Activated CD8-positive, alpha-beta memory T cell treated with anti-CD3 and anti-CD28 coated beads, Interleukin-2, amount 50 U/mL, for 24 hours (primary cell): ENCODE measurements around the gene CCNF.
"Not testable (repeated sequence)": the region's sequence is repeated elsewhere in the genome, so short reads cannot be mapped to it uniquely, and the experiment has no call there.

Source experiments
- DNase-seq: peaks from one replicate; pipeline ENCODE4 v3.0.0-alpha.2; 2020; ENCODE audit errors: extremely low read depth

The CCNF gene, protein sequence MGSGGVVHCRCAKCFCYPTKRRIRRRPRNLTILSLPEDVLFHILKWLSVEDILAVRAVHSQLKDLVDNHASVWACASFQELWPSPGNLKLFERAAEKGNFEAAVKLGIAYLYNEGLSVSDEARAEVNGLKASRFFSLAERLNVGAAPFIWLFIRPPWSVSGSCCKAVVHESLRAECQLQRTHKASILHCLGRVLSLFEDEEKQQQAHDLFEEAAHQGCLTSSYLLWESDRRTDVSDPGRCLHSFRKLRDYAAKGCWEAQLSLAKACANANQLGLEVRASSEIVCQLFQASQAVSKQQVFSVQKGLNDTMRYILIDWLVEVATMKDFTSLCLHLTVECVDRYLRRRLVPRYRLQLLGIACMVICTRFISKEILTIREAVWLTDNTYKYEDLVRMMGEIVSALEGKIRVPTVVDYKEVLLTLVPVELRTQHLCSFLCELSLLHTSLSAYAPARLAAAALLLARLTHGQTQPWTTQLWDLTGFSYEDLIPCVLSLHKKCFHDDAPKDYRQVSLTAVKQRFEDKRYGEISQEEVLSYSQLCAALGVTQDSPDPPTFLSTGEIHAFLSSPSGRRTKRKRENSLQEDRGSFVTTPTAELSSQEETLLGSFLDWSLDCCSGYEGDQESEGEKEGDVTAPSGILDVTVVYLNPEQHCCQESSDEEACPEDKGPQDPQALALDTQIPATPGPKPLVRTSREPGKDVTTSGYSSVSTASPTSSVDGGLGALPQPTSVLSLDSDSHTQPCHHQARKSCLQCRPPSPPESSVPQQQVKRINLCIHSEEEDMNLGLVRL

DNA sequence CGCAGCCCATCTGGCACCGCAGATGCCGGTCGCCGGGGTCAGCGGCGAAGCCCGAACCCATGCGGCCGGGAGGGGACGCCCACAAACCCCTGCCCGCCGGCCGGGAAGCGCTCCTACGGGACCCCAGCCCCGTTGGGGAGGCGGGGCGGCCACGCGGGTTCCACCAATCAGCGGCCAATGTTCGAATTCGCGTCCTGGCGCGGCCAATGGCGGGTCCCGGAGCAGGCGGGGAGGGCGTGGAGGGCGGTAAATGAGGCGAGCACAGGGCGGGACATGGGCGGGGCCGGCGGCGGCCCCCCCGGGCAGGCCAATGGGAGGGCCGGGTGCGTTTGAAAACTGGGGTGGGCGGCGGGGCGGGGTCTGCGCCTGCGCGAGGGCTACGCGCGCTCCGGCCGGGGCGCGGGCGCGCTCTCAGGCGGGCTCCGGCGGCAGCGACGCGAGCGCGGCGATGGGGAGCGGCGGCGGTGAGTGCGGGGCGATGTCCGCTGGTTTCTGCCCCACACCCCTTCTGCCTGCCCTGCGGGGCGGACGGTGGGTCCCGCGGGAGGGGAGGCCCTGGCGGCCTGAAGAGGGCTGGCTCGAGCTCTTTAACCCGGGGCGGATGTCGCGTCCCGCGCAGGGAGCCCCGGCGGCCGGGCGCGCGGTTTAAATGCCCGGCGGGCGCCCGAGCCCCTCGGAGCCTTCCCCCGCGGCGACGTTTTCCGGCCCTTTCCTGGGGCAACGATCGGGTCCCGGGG is at the start of gene CCNF:
Gene CCNF, plus strand, starts transcription at position 414 of the 737 bp plus-strand sequence. Its CDS starts 35 bp downstream, at position 449.
- DNase-seq = peak; percentile 90

DNA sequence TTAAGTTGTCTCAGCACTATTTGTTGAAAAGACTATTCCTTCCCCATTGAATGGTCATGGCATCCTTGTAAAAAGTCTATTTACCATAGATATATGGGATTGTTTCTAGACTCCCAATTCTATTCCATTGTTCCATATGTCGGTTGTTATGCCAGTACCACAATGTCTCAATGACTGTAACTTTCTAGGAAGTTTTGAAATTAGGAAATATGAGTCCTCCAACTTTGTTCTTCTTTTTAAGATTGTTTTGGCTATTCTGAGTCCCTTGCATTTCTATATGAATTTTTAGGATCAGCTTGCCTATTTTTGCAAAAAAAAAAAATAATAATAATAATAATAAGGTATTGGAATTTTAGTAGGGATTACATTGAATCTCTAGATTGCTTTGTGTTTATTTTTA is 45.7 kb upstream of the CCNF start:
- DNase-seq = no peak

DNA sequence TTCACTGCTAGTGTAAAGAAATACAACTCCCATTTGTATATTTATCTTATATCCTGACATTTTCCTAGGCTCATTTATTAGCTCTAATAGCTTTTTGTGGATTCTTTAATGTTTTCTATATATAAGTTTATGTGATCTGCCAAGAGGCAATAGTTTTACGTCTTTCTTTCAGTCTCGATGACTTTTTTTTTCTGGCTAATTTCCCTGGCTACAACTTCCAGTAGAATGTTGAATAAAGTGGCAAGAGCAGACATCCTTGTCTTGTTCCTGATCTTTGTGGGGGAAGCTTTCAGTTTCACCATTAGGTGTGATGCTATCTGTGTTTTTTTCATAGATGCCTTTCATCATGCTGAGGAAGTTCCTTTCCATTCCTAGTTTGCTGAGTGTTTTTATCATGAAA is 44.8 kb upstream of the CCNF start:
- DNase-seq = no peak

DNA sequence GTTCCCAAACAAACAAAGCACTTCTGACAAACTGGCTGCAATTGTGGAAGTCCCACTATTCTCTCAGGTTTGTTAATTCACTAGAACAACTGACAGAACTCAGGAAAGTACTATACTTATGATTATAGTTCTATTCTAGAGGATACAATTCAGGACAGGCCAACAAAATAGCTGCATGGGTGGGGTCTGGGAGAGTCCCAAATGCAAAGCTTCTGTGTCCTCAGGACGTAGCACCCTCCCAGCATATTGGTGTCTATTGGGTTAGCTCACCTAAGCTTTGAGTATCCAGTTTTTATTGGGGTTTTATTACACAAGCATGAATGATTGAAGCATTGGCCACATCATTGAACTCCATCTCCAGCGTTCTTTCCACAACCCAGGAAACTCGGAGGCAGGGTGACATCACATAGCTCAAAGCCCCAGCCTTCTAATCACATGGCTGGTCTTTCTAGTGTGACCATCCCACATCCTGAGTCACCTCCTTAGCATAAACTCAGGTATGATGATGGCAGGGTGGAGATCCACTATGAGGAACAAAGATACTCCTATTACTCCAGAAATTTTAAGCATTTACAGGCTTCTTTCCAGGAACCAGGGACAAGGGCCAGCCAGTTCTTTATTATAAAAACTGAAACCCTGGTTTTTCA is 43.9 kb upstream of the CCNF start:
- DNase-seq = no peak

DNA sequence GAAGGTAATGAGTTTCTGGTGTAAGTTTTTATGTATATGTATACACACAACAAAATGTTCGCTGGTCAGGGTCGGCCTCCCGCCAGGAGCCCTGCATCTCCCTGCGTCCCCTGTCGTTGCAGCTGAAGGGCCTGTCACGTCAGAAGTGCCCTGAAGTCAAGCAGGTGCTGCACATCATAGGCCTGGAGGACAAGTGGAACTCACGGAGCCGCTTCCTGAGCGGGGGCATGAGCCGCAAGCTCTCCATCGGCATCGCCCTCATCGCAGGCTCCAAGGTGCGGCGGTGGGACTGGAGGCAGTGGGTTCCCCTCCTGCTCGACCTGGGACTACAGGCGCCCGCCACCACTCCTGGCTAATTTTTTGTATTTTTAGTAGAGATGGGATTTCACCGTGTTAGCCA is 43.3 kb upstream of the CCNF start:
- DNase-seq = not testable (repeated sequence)

DNA sequence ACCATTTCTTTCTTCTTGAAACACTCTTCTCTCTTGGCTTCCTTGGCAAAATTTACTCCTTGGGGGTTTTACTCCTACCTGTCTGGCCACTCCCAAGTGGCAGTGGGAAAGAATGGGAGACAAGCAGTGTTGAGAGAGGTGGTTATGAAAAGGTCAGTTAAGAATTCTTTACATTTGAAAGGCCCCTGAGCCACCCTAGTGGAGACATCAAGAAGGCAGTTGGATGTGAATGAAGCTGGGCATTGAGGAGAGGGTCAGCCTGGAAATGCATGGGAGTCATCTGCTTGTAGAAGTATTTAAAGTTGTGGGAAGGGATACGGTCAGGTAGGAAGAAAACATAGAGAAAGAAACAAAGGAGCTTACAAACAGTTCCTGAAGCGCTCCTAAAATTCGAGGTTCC is 42.3 kb upstream of the CCNF start:
- DNase-seq = no peak

DNA sequence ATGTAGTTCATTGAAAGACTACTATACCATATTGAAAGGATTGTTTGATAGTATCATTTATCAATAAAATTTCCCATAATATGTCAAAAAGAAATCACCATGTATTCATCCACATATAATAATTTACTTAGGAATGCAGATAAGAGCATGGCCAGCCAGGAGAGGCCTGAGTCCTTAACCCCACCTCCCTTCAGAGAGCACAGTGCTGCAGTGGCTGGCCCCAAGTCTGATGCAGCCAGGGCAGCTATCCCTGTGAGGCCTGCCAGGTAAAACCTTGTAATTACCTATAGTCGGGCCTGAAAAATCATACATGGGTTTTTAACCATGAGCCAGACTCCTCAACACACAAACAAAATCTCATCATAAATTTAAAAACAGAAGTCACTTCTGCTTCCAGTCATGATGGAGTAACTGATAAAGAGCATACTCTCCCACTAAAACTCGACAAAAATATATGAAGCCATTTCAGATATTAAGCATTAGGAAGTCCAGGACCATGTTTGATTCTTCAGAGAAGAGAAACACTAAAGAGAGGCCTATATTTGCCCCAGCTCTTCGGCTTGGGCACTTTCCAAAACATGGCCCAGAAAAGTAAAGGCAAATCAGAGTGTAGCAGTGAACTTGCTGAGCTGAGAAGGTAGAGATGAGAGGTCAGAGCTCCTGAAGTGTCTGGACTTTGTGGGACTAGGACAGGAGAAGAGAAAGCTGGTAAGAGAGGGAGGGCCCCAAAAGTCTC is 40.9 kb upstream of the CCNF start:
- no peak for DNase-seq

DNA sequence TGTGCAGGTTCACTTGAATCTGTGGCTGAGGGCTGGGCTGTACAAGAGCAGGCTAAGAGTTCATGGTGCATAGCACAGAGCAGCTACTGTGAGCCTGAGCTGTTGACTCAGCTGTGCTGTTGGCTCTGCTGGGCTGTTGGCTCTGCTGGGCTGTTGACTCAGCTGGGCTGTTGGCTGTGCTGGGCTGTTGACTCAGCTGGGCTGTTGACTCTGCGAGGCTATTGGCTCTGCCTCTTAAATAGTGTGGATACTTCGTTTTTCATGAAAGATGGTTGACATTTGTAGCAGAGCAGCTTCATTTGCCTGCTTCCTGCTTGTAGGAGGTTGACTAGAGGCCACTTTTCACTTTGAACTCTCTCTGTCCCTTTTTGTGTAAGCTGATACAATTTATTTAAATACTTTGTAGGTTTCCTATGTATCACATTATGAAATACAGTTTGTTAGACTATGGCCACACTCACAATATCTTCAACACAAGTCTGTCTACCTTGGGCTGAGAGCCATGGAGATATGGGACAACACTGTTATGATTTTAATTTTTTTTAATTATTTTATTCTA is 40.3 kb upstream of the CCNF start:
- DNase-seq = no peak

DNA sequence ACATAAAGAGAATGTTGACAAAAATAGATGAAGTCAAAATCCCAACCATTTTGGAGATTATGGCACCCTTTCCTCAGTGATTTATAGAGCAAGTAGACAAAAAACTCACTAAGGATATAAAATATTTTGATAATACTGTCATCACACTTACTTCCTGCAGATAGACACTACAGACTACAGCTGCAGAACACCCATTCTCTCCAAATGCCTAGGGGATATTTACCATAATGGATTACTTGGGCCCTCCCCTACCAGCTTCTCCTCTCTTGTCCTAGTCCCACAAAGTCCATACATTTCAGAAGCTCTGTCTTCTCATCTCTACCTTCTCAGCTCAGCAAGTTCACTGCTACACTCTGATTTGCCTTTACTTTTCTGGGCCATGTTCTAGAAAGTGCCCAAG is 37.2 kb upstream of the CCNF start:
- no peak for DNase-seq

DNA sequence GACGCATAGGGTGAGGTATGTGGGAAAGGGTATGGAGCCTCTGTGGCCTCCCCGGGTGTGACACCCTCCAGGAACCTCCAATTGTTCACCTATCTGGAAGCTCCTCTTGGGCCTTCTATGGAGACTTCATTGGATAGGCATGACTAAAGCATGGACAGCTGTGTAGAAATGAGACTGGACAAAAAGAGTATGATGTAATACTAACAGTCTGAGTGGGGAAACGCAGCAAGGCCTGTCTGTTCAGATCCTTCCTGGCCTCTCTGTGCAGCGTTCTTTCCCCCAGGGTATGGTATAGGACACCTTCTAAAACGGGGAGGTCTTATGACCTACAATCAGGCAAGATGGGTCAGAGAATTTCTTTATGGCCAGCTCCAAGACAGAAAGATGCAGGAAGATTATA is 30.7 kb upstream of the CCNF start:
- no peak for DNase-seq

DNA sequence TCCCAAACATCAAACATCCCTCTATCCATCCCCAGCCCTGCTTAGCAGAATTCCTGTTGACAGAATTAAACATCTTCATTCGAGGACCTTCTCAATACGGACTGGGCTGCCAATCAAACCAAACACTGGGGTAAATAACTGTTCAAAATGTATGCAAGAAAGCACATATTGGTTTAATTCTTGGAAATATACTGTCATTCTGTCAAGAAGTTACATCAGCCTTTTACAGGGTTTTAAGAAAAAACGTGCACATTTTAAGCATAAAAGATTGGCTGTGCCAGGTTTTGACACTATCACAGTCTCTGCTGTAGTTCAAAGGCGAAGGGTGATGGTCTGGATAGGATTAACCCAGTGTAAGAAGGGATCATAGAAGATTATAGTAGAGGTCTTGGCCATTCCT is 25.1 kb upstream of the CCNF start:
- DNase-seq = no peak

DNA sequence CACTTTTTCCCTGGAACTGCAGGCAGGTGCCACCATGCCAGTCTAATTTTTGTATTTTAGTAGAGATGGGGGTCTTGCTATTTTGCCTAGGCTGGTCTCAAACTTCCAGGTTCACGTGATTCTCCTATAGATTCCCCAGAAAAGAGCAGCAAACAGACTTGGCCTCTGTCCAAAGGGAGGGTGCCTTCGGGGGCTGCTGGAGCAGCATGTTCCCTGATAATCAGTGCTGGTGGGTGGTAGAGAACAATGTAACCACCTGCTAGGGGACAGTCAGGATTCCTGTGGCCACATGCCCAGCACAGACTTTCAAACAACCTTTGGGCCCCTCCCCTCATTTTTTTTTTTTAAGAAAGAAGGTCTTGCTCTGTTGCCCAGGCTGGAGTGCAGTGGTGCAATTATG is 14.2 kb upstream of the CCNF start:
- DNase-seq = no peak

DNA sequence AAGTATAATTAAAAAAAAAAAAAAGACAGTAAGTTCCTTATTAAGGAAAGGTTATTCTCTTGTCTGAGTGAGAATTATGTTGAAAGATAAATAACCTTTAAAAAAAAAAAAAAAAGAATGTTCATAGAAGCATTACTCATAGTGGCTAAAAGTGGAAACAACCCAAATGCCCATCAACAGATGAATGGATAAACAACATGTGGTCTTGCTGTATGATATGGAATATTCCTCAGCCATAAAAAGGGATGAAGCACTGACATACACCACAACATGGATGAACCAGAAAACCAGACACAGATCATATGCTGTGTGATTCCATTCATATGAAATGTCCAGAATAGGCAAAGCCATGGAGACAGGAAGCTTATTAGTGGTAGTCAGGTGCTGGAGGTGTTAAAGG is 9.2 kb upstream of the CCNF start:
- no peak for DNase-seq

DNA sequence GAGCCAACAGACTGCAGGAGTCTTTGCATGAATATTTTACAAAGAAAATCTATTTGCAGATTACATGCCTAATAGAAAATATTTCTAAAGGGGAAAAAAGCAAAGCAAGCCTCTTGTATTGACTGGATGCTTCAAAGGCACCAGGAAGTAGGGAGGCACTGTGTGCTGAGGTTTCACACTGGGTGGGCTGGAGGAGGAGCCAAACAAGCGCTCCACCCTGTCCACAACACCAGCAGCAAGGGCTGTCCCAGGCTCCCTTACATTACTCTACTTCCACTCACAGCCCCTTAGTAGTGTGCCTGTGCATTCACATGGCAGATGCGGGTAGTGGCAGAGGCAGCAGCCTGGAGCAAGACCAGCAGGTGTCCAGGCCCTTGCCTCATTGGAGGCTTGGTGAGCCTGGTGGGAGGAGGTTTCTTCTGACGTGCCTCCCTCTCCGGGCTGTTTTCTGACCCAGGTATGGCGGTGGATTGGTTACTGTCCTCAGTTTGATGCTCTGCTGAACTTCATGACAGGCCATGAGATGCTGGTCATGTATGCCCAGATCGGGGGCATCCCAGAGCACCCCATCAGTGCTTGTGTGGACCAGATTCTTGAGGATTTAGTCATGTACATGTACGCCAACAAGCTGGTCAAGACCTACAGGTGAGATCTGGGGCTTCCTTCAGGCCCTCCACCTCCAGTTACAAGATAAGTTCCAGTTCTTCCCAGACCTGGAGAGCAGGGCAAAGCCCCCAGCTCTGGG is 7.0 kb upstream of the CCNF start:
- no peak for DNase-seq

DNA sequence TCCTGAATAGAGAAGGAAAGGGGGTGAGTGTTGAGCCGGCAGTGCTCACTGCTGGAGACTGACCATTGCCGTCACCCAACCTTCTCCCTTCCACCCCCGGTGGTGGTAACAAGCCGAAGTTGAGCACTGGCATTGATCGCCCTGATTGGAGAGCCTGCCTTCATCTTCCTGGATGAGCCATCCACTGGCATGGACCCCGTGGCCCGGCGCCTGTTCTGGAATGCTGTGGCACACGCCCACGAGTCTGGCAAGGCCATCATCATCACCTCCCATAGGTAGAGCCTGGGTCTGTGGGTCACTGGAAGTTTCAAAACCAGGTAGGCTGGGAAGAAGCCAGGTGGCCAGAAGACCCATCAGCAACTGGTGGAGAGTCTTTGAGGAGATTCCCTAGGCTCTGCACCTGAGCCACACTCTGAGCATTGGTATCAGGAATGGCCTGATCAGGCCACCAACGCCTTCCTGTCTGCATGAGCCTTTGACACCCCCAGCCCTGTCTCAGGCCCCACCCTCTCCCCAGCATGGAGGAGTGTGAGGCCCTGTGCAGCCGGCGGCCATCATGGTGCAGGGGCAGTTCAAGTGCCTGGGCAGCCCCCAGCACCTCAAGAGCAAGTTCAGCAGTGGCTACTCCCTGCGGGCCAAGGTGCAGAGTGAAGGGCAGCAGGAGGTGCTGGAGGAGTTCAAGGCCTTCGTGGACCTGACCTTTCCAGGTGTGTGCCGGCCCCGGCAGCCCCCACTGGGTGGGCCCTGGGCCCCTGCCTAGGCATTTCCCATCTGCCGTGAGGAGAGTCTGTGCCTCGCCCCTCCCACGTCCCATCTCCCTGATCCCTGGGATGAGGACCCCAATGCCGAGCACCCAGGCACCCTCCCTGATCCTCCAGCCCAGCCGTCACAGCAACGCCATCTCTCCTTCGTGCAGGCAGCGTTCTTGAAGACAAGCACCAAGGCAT is 4.9 kb upstream of the CCNF start:
- DNase-seq = no peak

DNA sequence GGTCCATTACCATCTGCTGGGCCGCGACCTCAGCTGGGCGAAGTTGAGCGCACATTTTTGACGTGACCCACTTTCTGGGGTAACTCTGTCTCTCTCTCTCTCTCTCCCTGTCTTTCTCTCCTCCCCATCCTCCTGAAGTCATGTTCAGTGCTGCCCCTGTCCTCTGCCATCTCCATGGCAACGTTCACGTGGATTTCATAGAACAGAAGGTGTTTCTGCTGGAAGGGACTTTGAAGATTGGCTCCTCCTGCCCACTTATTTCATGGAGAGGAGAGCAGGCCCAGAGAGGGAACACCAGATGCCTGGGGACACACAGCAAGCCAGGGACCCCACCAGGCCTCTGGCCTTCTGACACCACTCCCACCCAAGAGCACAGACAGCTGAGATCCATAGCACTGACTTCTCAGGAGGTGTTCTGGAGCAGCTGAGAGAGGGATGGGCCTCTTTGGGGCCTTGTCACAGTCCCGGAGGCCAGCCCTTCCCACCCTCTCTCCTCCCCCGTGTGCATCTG is 4.2 kb upstream of the CCNF start:
- DNase-seq = no peak

DNA sequence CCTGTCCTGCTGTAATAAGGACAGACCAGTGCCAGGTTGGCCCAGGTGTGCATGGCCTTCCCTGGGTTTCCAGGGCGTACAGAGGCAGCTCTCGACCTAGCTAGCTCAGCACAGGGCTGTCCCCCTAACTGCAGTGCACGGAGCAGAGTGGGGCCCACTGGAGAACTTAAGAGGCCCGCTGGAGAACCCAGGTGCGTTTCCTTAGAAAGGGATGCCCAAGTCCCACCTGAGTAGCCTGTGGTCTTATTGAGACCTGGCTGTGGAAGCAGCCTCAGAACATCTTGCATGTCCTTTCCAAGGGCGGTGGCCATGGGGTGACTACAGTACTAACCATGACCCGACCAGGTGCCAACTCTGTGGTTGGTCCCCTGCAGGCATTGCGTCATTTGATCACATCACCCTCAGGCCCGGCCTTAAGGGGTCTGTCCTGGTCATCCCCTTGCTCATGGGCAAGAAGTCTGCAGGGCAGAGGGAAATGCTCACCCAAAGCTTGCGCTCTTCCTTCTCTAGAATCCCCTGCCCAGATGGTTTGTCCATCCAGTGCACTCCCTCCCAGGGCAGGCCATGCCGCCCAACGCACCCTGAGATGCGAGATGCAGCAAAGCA is 3.3 kb upstream of the CCNF start:
- no peak for DNase-seq

DNA sequence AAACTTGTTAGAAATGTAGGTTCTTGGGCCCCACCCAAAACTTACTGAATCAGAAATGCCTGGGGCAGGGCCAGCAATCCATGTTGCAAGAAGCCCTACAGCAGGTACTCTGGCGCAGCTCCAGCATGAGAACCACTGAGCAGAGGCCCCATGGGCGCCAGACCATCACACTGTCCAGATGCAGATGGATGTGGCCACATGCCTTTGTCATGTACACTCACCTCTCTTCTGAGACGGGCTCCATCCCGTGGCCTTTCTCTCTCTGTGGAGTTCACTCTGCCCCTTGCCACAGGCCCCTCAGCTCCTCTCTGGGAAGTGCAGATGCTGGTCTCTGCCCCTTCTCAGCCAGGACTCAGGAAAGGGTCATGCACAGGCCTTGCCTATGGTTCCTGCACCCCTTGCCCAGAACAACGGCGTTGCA is 2.3 kb upstream of the CCNF start:
- DNase-seq = no peak
